Measurements from ENCODE around the gene BMS1.

BMS1 gene

GRCh38 chr10:42878821-42879195 is 96.2 kb downstream of the BMS1 start:
- no peak for DNase-seq (ENCODE audit: low read depth)
- TF ChIP-seq POLR2A (IDR thresholded peaks at IDR 0.05; ENCODE audit: extremely low read depth, insufficient read length): no peak
- no peak for TF ChIP-seq MYC (IDR thresholded peaks at IDR 0.05; ENCODE audit: low read depth, low read length)
- no peak for TF ChIP-seq CTCF (IDR thresholded peaks at IDR 0.05; ENCODE audit: low read depth, low read length)
- TF ChIP-seq MAX (IDR thresholded peaks at IDR 0.05; ENCODE audit: low read depth, low read length): no peak
- no peak overlapping the region for H3K4me3 ChIP-seq (ENCODE audit: low read depth, low read length)

- H3K4me3 ChIP-seq (ENCODE audit: low read depth, low read length): no peak overlapping the region
- no peak for TF ChIP-seq POLR2A (IDR thresholded peaks at IDR 0.05; ENCODE audit: extremely low read depth, insufficient read length)
- no peak for TF ChIP-seq CTCF (IDR thresholded peaks at IDR 0.05; ENCODE audit: low read depth, low read length)
- no peak for TF ChIP-seq MAX (IDR thresholded peaks at IDR 0.05; ENCODE audit: low read depth, low read length)
- no peak for TF ChIP-seq MYC (IDR thresholded peaks at IDR 0.05; ENCODE audit: low read depth, low read length)
- no peak for DNase-seq (ENCODE audit: low read depth)
These were observed 97.0 kb downstream of the BMS1 start for GRCh38 chr10:42879380-42880254.

GRCh38 chr10:42880255-42880620 is 97.6 kb downstream of the BMS1 start:
- TF ChIP-seq MAX (IDR thresholded peaks at IDR 0.05; ENCODE audit: low read depth, low read length): no peak
- no peak for TF ChIP-seq POLR2A (IDR thresholded peaks at IDR 0.05; ENCODE audit: extremely low read depth, insufficient read length)
- no peak for TF ChIP-seq MYC (IDR thresholded peaks at IDR 0.05; ENCODE audit: low read depth, low read length)
- no peak for TF ChIP-seq CTCF (IDR thresholded peaks at IDR 0.05; ENCODE audit: low read depth, low read length)
- DNase-seq (ENCODE audit: low read depth): no peak
- no peak overlapping the region for H3K4me3 ChIP-seq (ENCODE audit: low read depth, low read length)

- no peak for DNase-seq (ENCODE audit: low read depth)
- H3K4me3 ChIP-seq (ENCODE audit: low read depth, low read length): no peak overlapping the region
- no peak for TF ChIP-seq CTCF (IDR thresholded peaks at IDR 0.05; ENCODE audit: low read depth, low read length)
- no peak for TF ChIP-seq POLR2A (IDR thresholded peaks at IDR 0.05; ENCODE audit: extremely low read depth, insufficient read length)
- no peak for TF ChIP-seq MYC (IDR thresholded peaks at IDR 0.05; ENCODE audit: low read depth, low read length)
These were observed 100.0 kb downstream of the BMS1 start for GRCh38 chr10:42882597-42882996.
